A549 treated with AZD9567 at 1 μM for 4 hours (cell line): ENCODE measurements around the gene CCDC9. TPM values are rescaled to one million over a fixed set of nuclear protein-coding genes. Genes with fewer than 3 reads are reported as not detected.

Experiments
- total RNA-seq: library from RNA; stranded (reverse); fragments of 200-300 nt; extraction: Qiagen RNA extraction; gene quantifications from 5 replicates; pipeline ENCODE4 v1.2.3, GENCODE V29; 2022; ENCODE audit not compliant: insufficient read depth

CCDC9 gene
- total RNA-seq, result 18.6 to 24.0 TPM (median 23.1 TPM) in 5 replicates

GRCh38 chr19:47255879-47256692, at the start of gene CCDC9:
Gene CCDC9 (plus strand): TSS chr19:47256525. CDS start chr19:47258401, 1,876 bp downstream.

GRCh38 chr19:47230921-47231214, 25.5 kb upstream of the CCDC9 start, which contains the start of gene BBC3:
Gene BBC3 (minus strand): TSS chr19:47231199. CDS start chr19:47228431, 2,768 bp downstream.

GRCh38 chr19:47274071-47274890, 18.0 kb downstream of the CCDC9 start, which contains the start of gene INAFM1:
Gene INAFM1 (plus strand): TSS chr19:47274885. CDS start chr19:47274920, 35 bp downstream.

GRCh38 chr19:47309608-47310007, 53.3 kb downstream of the CCDC9 start, which contains the start of gene C5AR1:
Gene C5AR1 (plus strand): TSS chr19:47309861. CDS start chr19:47309896, 35 bp downstream.

Other genes with a start within 250 kb of the CCDC9 start
- gene NPAS1, start 236.7 kb upstream of the CCDC9 start, total RNA-seq, result 3.6 to 8.3 TPM (median 5.9 TPM) in 5 replicates
- gene TMEM160, start 207.9 kb upstream of the CCDC9 start, total RNA-seq, result 24.6 to 79.9 TPM (median 72.7 TPM) in 5 replicates
- 13.8 to 19.3 TPM (median 16.2 TPM) in 5 replicates for gene ZC3H4, start 142.7 kb upstream of the CCDC9 start, total RNA-seq
- gene SAE1, start 125.7 kb upstream of the CCDC9 start, total RNA-seq, result 203 to 224 TPM (median 211 TPM) in 5 replicates
- 16.6 to 27.8 TPM (median 24.9 TPM) in 5 replicates for gene BBC3, start 25.3 kb upstream of the CCDC9 start, total RNA-seq
- gene INAFM1, start 18.4 kb downstream of the CCDC9 start, total RNA-seq, result 2.3 to 12.2 TPM (median 11.5 TPM) in 5 replicates
- gene C5AR1, start 53.3 kb downstream of the CCDC9 start, total RNA-seq, result 1.2 to 2.3 TPM (median 1.8 TPM) in 4 of 5 replicates, not detected in the other
- 2.5 to 7.7 TPM (median 6.7 TPM) in 5 replicates for gene C5AR2, start 75.7 kb downstream of the CCDC9 start, total RNA-seq
- gene DHX34, start 92.8 kb downstream of the CCDC9 start, total RNA-seq, result 15.8 to 34.3 TPM (median 33.4 TPM) in 5 replicates
- gene MEIS3, start 163.0 kb downstream of the CCDC9 start, total RNA-seq, result 18.6 to 40.3 TPM (median 37.5 TPM) in 5 replicates
- 0.25 to 0.71 TPM (median 0.48 TPM) in 5 replicates for gene SLC8A2, start 215.4 kb downstream of the CCDC9 start, total RNA-seq
- 18.1 to 21.0 TPM (median 19.3 TPM) in 5 replicates for gene KPTN, start 227.7 kb downstream of the CCDC9 start, total RNA-seq